CD14-positive monocyte (primary cell): ENCODE results near the gene PDGFD. TPM values are rescaled to one million over a fixed set of nuclear protein-coding genes. Genes with fewer than 3 reads are reported as not detected.

ENCODE experiments used
- DNase-seq, 3 donors: peaks; one replicate each; pipeline ENCODE4 v3.0.0-alpha.2; 2011 to 2022
- H2AFZ ChIP-seq: 2 replicates; pipeline ENCODE4 v1.6.0; 2012; ENCODE audit warnings: mild to moderate bottlenecking, low read depth, low read length, inconsistent platforms; ENCODE audit not compliant: insufficient read depth, poor library complexity, severe bottlenecking
- H3K27ac ChIP-seq, 2 donors: 1 replicate in 1 of 2; 2 replicates in 1 of 2; pipeline ENCODE4 v1.5.1; 2012 to 2013; ENCODE audit warnings: low read length in 2 of 2, control low read depth in 1 of 2, inconsistent platforms in 1 of 2, low read depth in 1 of 2, mild to moderate bottlenecking in 1 of 2
- H3K27me3 ChIP-seq, 2 donors: one replicate each; pipeline versions ENCODE4 v1.6.0 to v1.6.1; 2011 to 2013; ENCODE audit warnings: low read length in 2 of 2; ENCODE audit not compliant: control insufficient read depth in 2 of 2, insufficient read depth in 2 of 2
- H3K36me3 ChIP-seq, 2 donors: replicated peaks in 1 of 2; 1 replicate in 1 of 2; 2 replicates in 1 of 2; pipeline versions ENCODE4 v1.5.1 to v1.6.1; 2012 to 2013; ENCODE audit warnings: low read length in 2 of 2, control low read depth in 1 of 2, inconsistent platforms in 1 of 2, mild to moderate bottlenecking in 1 of 2; ENCODE audit not compliant: insufficient read depth in 2 of 2, control insufficient read depth in 1 of 2
- H3K4me1 ChIP-seq, 2 donors: 1 replicate in 1 of 2; 2 replicates in 1 of 2; pipeline versions ENCODE4 v1.5.1 to v1.6.1; 2012 to 2013; ENCODE audit warnings: low read length in 2 of 2, control low read depth in 1 of 2, inconsistent platforms in 1 of 2, mild to moderate bottlenecking in 1 of 2, moderate library complexity in 1 of 2; ENCODE audit not compliant: insufficient read depth in 2 of 2, control insufficient read depth in 1 of 2
- H3K4me2 ChIP-seq: replicated peaks from 2 replicates; pipeline ENCODE3; 2012; ENCODE audit warnings: low read length, moderate library complexity, mild to moderate bottlenecking; ENCODE audit not compliant: poor library complexity, severe bottlenecking; ENCODE audit errors: extremely low read depth
- H3K4me3 ChIP-seq, 3 experiments: fragments of 200-600 bp in 1 of 3; sonication (generic) in 1 of 3; replicated peaks in 1 of 3; 1 replicate in 2 of 3; 2 replicates in 1 of 3; pipeline ENCODE4 v1.5.1; 2011 to 2013; ENCODE audit warnings: low read length in 3 of 3, mild to moderate bottlenecking in 3 of 3, control low read depth in 2 of 3, low read depth in 2 of 3, inconsistent platforms in 1 of 3, moderate library complexity in 1 of 3
- H3K79me2 ChIP-seq: 2 replicates; pipeline ENCODE4 v1.6.0; 2012; ENCODE audit warnings: mild to moderate bottlenecking, control low read depth, inconsistent platforms, low read length, moderate library complexity; ENCODE audit not compliant: insufficient read depth
- H3K9ac ChIP-seq: 2 replicates; pipeline ENCODE4 v1.6.0; 2017; ENCODE audit warnings: low read length, mild to moderate bottlenecking; ENCODE audit not compliant: insufficient read depth, poor library complexity, severe bottlenecking
- H3K9me3 ChIP-seq, 2 donors: replicated peaks in 1 of 2; 1 replicate in 1 of 2; 2 replicates in 1 of 2; pipeline versions ENCODE4 v1.5.1 to v1.6.1; 2012 to 2013; ENCODE audit warnings: low read length in 2 of 2, control low read depth in 1 of 2; ENCODE audit not compliant: control insufficient read depth in 1 of 2, insufficient read depth in 1 of 2
- H4K20me1 ChIP-seq: 2 replicates; pipeline ENCODE4 v1.6.0; 2012; ENCODE audit warnings: mild to moderate bottlenecking, low read length, control low read depth, moderate library complexity; ENCODE audit not compliant: insufficient read depth
- H3K27ac Mint-ChIP-seq, 7 donors: one replicate each; pipeline ENCODE4 v1.8.0; 2020; ENCODE audit warnings: mild to moderate bottlenecking in 7 of 7, mixed read lengths in 7 of 7, moderate library complexity in 6 of 7, inconsistent platforms in 2 of 7
- H3K27me3 Mint-ChIP-seq, 3 donors: one replicate each; pipeline ENCODE4 v1.8.0; 2021 to 2022; ENCODE audit warnings: low read depth in 3 of 3, mild to moderate bottlenecking in 3 of 3, mixed read lengths in 3 of 3, moderate library complexity in 3 of 3, inconsistent platforms in 1 of 3
- H3K36me3 Mint-ChIP-seq, 2 donors: one replicate each; pipeline ENCODE4 v1.8.0; 2020; ENCODE audit warnings: mixed read lengths in 2 of 2, inconsistent platforms in 1 of 2, mild to moderate bottlenecking in 1 of 2
- H3K4me1 Mint-ChIP-seq: one replicate; pipeline ENCODE4 v1.8.0; 2020; ENCODE audit warnings: mild to moderate bottlenecking, mixed read lengths
- H3K4me3 Mint-ChIP-seq, 2 donors: one replicate each; pipeline ENCODE4 v1.8.0; 2020; ENCODE audit warnings: mild to moderate bottlenecking in 2 of 2, mixed read lengths in 2 of 2, moderate library complexity in 1 of 2
- H3K9me3 Mint-ChIP-seq, 7 donors: one replicate each; pipeline ENCODE4 v1.8.0; 2020 to 2022; ENCODE audit warnings: mixed read lengths in 7 of 7, mild to moderate bottlenecking in 6 of 7, moderate library complexity in 6 of 7, inconsistent platforms in 2 of 7
- CTCF ChIP-seq: fragments of 200-600 bp; IDR thresholded peaks from one replicate; pipeline ENCODE4 v1.8.0; 2022; ENCODE audit warnings: antibody characterized with exemption, mild to moderate bottlenecking
- WGBS: methylation state at CpG from one replicate; pipeline ENCODE4 v1.1.5; 2013; ENCODE audit warnings: missing lambda C conversion rate; ENCODE audit not compliant: insufficient coverage; 5-methylcytosine and 5-hydroxymethylcytosine counted together
- intact Hi-C, 2 donors: fragments of 100-400 bp; cut with micrococcal nuclease; formaldehyde crosslinking; loops; one replicate each; pipeline versions ENCODE4 v1.15.0 to v1.15.1; 2023
- polyA plus RNA-seq, 3 donors: library from polyadenylated mRNA; depleted of rRNA in 1 of 3; unstranded in 2 of 3; stranded (reverse) in 1 of 3; fragments of 300-500 nt in 2 of 3; fragments of >200 nt in 1 of 3; fragmentation: Illumina TruSeq in 2 of 3; gene quantifications; 1 replicate in 2 of 3; 2 replicates in 1 of 3; pipeline ENCODE4 v1.2.3, GENCODE V29; 2012 to 2021

The PDGFD gene
- polyA plus RNA-seq, 3 donors: 0.05 to 0.15 TPM; not detected in 1

DNA sequence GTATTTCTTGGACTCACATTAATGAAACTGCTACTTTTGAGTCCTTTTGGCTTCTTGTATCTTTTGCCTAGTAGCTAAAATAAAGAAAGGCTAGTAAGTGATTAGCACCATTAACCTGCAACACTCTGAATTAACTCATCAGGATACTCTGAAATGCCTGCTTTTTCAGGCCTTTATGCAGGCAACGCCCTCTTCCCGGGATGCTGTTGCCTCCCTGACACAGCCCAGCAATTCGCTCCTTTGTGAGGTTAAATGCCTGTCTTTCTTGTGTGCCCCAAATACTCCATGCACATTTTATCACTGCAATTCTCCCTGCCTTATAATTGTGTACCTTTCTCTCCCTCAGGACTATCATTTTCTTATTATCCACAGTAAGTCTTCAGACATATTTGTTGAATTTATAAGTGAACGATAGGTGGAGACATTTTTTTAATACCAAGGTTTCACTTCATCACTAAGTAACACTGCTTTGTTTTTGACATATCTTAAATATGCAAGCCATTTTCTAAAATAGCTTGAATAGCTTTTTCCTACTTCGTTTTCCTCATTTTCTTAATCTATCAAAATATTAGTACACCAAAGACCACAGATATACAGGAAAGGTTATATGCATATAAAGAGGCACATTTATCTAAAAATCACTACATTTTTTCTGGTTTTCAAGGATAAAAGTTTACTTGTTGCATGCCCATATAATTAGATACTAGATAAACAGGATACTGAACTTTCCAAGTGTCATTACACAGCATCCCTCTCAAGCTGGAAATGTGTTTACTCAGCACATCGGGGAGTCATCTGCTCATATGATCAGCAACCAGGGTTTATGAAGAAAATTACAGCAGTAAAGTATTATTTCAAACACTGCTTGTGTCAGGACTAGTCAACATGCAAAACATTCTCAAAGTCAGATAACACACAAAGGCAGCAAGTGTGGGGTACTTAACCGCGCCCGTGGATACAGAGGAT is 176.0 kb downstream of the PDGFD start:
- no peak for TF ChIP-seq CTCF
- Histone ChIP-seq H3K79me2 (no peaks in the 10 kb centered on the region), H3K4me2 (no peak overlapping the region), H4K20me1 (no peaks in the 10 kb centered on the region), H2AFZ (no peak overlapping the region), H3K4me3 (no peak overlapping the region), H3K4me1 (no peaks in the 10 kb centered on the region), H3K9ac (no peak overlapping the region), H3K9me3 (no peaks in the 10 kb centered on the region), H3K27me3 (no peaks in the 10 kb centered on the region), H3K27ac (no peak overlapping the region), H3K36me3 (no peaks in the 10 kb centered on the region)
- Mint-ChIP-seq H3K27me3 (no peaks in the 10 kb centered on the region), H3K9me3 (peaks cover 0 to 7% (median 0%) of the 10 kb centered on the region in 7 donors), H3K4me1 (no peaks in the 10 kb centered on the region), H3K36me3 (no peaks in the 10 kb centered on the region), H3K27ac (no peak overlapping the region), H3K4me3 (no peak overlapping the region)
- DNase-seq: no peak
- 98% methylated on average over 6 of the region's 9 CpGs for WGBS
- intact Hi-C loops: no loop called here

DNA sequence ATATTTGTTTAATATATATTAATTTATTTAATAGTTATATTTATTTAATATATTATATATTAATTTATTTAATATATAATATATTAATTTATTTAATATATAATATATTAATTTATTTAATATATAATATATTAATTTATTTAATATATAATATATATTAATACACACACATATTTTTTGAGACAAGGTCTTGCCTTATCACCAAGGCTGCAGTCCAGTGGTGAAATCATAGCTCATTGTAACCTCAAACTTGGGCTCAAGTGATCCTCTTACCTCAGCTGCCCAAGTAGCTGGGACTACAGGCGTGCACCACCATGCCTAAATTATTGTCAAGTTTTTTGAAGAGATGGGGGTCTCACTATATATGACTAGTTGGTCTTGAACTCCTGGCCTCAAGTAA is 178.9 kb downstream of the PDGFD start:
- H3K4me2 ChIP-seq: no peak overlapping the region
- intact Hi-C loops: no loop called here
- H4K20me1 ChIP-seq: no peaks in the 10 kb centered on the region
- H2AFZ ChIP-seq: no peak overlapping the region
- H3K79me2 ChIP-seq: no peaks in the 10 kb centered on the region
- no peaks in the 10 kb centered on the region for H3K4me1 ChIP-seq
- no peak overlapping the region for H3K27ac ChIP-seq
- H3K4me3 Mint-ChIP-seq: no peak overlapping the region
- H3K9ac ChIP-seq: no peak overlapping the region
- H3K27ac Mint-ChIP-seq: no peak overlapping the region
- no peak for DNase-seq
- no peak for TF ChIP-seq CTCF
- H3K27me3 ChIP-seq: no peaks in the 10 kb centered on the region
- no CpG with 5 or more reads among the region's 1 CpG for WGBS
- H3K4me3 ChIP-seq: no peak overlapping the region
- H3K27me3 Mint-ChIP-seq: no peaks in the 10 kb centered on the region
- no peaks in the 10 kb centered on the region for H3K36me3 ChIP-seq
- H3K36me3 Mint-ChIP-seq: no peaks in the 10 kb centered on the region
- H3K9me3 ChIP-seq: no peaks in the 10 kb centered on the region
- H3K9me3 Mint-ChIP-seq: peaks cover 0 to 7% (median 0%) of the 10 kb centered on the region in 7 donors
- H3K4me1 Mint-ChIP-seq: no peaks in the 10 kb centered on the region
